Activated effector memory CD4-positive, alpha-beta T cell treated with Interleukin-2 at 50 U/mL for 16 hours (primary cell): ENCODE results near the gene USP17L12.
"Not testable (repeated sequence)": the region's sequence is repeated elsewhere in the genome, so short reads cannot be mapped to it uniquely, and the experiment has no call there.

Source experiments
- DNase-seq: peaks from one replicate; pipeline ENCODE4 v3.0.0-alpha.2; 2020

USP17L12 gene

GRCh38 chr4:9219852-9220251 is at the start of gene USP17L12:
Gene USP17L12 (plus strand): TSS chr4:9220152. CDS start chr4:9220152, 0 bp downstream.
- not testable (repeated sequence) for DNase-seq

GRCh38 chr4:9210357-9210756 is 9.6 kb upstream of the USP17L12 start, which contains the start of gene USP17L10:
Gene USP17L10 (plus strand): TSS chr4:9210657. CDS start chr4:9210657, 0 bp downstream.
- DNase-seq = not testable (repeated sequence)

- not testable (repeated sequence) for DNase-seq
Observed at GRCh38 chr4:9214701-9215100, 5.3 kb upstream of the USP17L12 start.

- not testable (repeated sequence) for DNase-seq
Observed at GRCh38 chr4:9215105-9215504, 4.8 kb upstream of the USP17L12 start, which contains the start of gene USP17L11. Gene USP17L11 (plus strand): TSS chr4:9215405. CDS start chr4:9215405, 0 bp downstream.

GRCh38 chr4:9224596-9224995 is 4.6 kb downstream of the USP17L12 start, which contains the start of gene USP17L13:
Gene USP17L13 (plus strand): TSS chr4:9224896. CDS start chr4:9224896, 0 bp downstream.
- DNase-seq = not testable (repeated sequence)

GRCh38 chr4:9230249-9230648 is 10.3 kb downstream of the USP17L12 start:
- not testable (repeated sequence) for DNase-seq

GRCh38 chr4:9234085-9234484 is 14.1 kb downstream of the USP17L12 start, which contains the start of gene USP17L15:
Gene USP17L15 (plus strand): TSS chr4:9234385. CDS start chr4:9234385, 0 bp downstream.
- DNase-seq = not testable (repeated sequence)

GRCh38 chr4:9238461-9238860 is 18.5 kb downstream of the USP17L12 start:
- DNase-seq = not testable (repeated sequence)

- not testable (repeated sequence) for DNase-seq
Observed at GRCh38 chr4:9243579-9243978, 23.6 kb downstream of the USP17L12 start, which contains the start of gene USP17L17. Gene USP17L17 (plus strand): TSS chr4:9243879. CDS start chr4:9243879, 0 bp downstream.

- not testable (repeated sequence) for DNase-seq
Observed at GRCh38 chr4:9247953-9248680, 28.2 kb downstream of the USP17L12 start, which contains the start of gene USP17L18. Gene USP17L18 (plus strand): TSS chr4:9248630. CDS start chr4:9248630, 0 bp downstream.

- DNase-seq = not testable (repeated sequence)
Observed at GRCh38 chr4:9253078-9253477, 33.1 kb downstream of the USP17L12 start, which contains the start of gene USP17L19. Gene USP17L19 (plus strand): TSS chr4:9253378. CDS start chr4:9253378, 0 bp downstream.

- DNase-seq = not testable (repeated sequence)
Observed at GRCh38 chr4:9257824-9258223, 37.9 kb downstream of the USP17L12 start, which contains the start of gene USP17L20. Gene USP17L20 (plus strand): TSS chr4:9258124. CDS start chr4:9258124, 0 bp downstream.

- DNase-seq = not testable (repeated sequence)
Observed at GRCh38 chr4:9262572-9262971, 42.6 kb downstream of the USP17L12 start, which contains the start of gene USP17L21. Gene USP17L21 (plus strand): TSS chr4:9262872. CDS start chr4:9262872, 0 bp downstream.

- DNase-seq = not testable (repeated sequence)
Observed at GRCh38 chr4:9267319-9267718, 47.4 kb downstream of the USP17L12 start, which contains the start of gene USP17L22. Gene USP17L22 (plus strand): TSS chr4:9267619. CDS start chr4:9267619, 0 bp downstream.
